Ovary (tissue), 9 donors: ENCODE results near the gene TASOR. TPM values are rescaled to one million over a fixed set of nuclear protein-coding genes. Genes with fewer than 3 reads are reported as not detected.

Experiments used
- DNase-seq, 5 donors: peaks; one replicate each; pipeline ENCODE4 v3.0.0-alpha.2; 2019 to 2020
- H3K27ac ChIP-seq, 2 donors: fragments of 200-600 bp; one replicate each; pipeline versions ENCODE4 v1.5.1 to v1.8.0; 2019 to 2022
- H3K27me3 ChIP-seq: fragments of 200-600 bp; one replicate; pipeline ENCODE4 v1.8.0; 2022
- H3K36me3 ChIP-seq: fragments of 200-600 bp; sonication (generic); one replicate; pipeline ENCODE4 v1.5.1; 2019
- H3K4me1 ChIP-seq: one replicate; pipeline ENCODE4 v1.8.1; 2013; ENCODE audit warnings: mild to moderate bottlenecking, moderate library complexity; ENCODE audit not compliant: insufficient read depth
- H3K4me3 ChIP-seq: fragments of 200-600 bp; sonication (generic); one replicate; pipeline ENCODE4 v1.5.1; 2017
- H3K9me3 ChIP-seq, 2 donors: fragments of 200-600 bp in 1 of 2; sonication (generic) in 1 of 2; one replicate each; pipeline versions ENCODE4 v1.5.1 to v1.8.1; 2013 to 2019; ENCODE audit warnings: mild to moderate bottlenecking in 1 of 2, moderate library complexity in 1 of 2
- EP300 ChIP-seq: sonication (generic); formaldehyde crosslinking; IDR thresholded peaks from one replicate; pipeline ENCODE4 v1.6.1; 2017; ENCODE audit warnings: antibody characterized with exemption
- POLR2A ChIP-seq: fragments of 450-650 bp; IDR thresholded peaks from one replicate; pipeline ENCODE4 v1.6.1; 2017; ENCODE audit warnings: antibody characterized with exemption, mild to moderate bottlenecking, moderate library complexity
- WGBS, 3 donors: extraction: QIAGEN DNeasy Blood & Tissue Kit in 1 of 3; methylation state at CpG; one replicate each; pipeline versions ENCODE4 v1.1.5 to v1.1.7; 2013 to 2017; 5-methylcytosine and 5-hydroxymethylcytosine counted together
- intact Hi-C, 4 donors: fragments of 100-400 bp; cut with DNase I; formaldehyde crosslinking; loops; one replicate each; pipeline versions ENCODE4 v1.11.0 to v1.15.1; 2022 to 2023
- polyA plus RNA-seq, 2 donors: library from polyadenylated mRNA; stranded (reverse); fragments of 200-250 nt in 1 of 2; fragments of 350-450 nt in 1 of 2; fragmentation: Illumina TruSeq in 1 of 2; extraction: RNeasy Lipid Tissue Mini Kit (QIAGEN cat#74804) in 1 of 2; gene quantifications; one replicate each; pipeline ENCODE4 v1.2.3, GENCODE V29; 2013 to 2014
- total RNA-seq, 7 donors: library from RNA; depleted of rRNA in 2 of 7; stranded (reverse); fragments of >200 nt in 2 of 7; fragmentation: NEBNext Ultra II Directional in 3 of 7; extraction: Animal tissue kit (Norgen Biotek cat#: 25700) in 3 of 7; gene quantifications; one replicate each; pipeline versions ENCODE4 v1.1.0 to v1.2.4, GENCODE V29; 2016 to 2023
- TF ChIP-seq, protein P1 (sequence below), 3 donors: fragments of 450-650 bp in 2 of 3; fragments of 200-600 bp in 1 of 3; IDR thresholded peaks; one replicate each; pipeline versions ENCODE4 v1.5.1 to v1.8.0; 2016 to 2022; ENCODE audit warnings: antibody characterized with exemption in 3 of 3, mild to moderate bottlenecking in 1 of 3
- donor health status: DM: no; HTN: no; CAD: no; lungs with moderate emphysema.
- donor health status: DM: no; HTN: no; CAD: no.
- donor health status: Bipolar disorder and iron deficiency.
- donor health status: DM: yes; HTN: yes; CAD: no.
- donor health status: DM: no; HTN: no; CAD: no.
- donor health status: DM: yes; HTN: yes; CAD: no.

Gene TASOR
- total and polyA plus RNA-seq, 9 donors = 27.3 to 95.5 (median 65.4) TPM

DNA sequence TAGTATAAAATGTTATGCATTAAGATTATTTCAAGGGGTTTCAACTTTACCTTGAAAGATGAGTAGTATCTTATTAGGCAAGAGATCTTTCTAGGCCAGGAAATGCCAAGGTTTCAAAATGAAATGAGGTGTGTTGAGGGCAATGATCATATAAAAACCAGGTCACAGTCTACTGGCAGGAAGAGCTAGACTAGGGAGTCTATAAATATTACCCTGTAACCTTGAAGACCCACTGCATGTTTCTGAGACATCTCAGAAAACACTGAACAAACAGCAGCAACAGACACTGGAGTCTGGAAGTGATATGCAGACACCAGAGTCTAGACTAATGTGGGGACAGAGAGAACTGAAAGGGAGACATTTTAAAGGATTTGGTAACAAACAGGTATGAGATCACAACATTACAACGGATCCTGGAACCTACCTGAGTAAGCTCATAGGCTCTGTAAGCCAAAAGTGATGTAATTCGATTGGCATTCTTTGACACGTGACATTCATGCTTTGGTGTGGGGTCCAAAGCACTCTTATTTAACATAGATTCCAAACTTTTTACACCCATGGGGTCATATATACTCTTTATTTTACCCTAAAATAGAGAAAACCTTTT, 15.0 kb downstream of the TASOR start:
- Histone ChIP-seq H3K4me3 (no peak overlapping the region), H3K36me3 (no peaks in the 10 kb centered on the region)
- no peak for DNase-seq

DNA sequence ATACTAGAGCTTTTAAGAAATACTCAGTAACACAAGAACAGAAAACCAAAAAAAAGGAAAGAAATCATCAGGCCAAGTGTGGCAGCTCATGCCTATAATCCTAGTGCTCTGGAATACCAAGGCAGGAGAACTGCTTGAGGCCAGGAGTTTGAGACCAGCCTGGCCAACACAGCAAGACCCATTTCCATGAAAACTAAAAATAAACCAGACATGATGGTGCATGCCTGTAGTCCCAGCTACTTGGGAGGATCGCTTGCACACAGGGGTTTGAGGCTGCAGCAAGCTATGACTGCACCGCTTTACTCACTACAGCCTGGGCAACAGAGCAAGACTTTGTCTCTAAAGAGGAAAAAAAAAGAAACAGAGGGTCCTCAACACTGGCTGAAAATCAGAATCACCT, 18.2 kb downstream of the TASOR start:
- WGBS, 3 donors = 96 to 98% (median 97%) methylated on average over 2 of the region's 2 CpGs
- Histone ChIP-seq H3K27me3 (no peaks in the 10 kb centered on the region), H3K9me3 (no peaks in the 10 kb centered on the region), H3K27ac (no peak overlapping the region), H3K4me3 (no peak overlapping the region), H3K36me3 (no peaks in the 10 kb centered on the region), H3K4me1 (no peaks in the 10 kb centered on the region)
- TF ChIP-seq, protein P1, sequence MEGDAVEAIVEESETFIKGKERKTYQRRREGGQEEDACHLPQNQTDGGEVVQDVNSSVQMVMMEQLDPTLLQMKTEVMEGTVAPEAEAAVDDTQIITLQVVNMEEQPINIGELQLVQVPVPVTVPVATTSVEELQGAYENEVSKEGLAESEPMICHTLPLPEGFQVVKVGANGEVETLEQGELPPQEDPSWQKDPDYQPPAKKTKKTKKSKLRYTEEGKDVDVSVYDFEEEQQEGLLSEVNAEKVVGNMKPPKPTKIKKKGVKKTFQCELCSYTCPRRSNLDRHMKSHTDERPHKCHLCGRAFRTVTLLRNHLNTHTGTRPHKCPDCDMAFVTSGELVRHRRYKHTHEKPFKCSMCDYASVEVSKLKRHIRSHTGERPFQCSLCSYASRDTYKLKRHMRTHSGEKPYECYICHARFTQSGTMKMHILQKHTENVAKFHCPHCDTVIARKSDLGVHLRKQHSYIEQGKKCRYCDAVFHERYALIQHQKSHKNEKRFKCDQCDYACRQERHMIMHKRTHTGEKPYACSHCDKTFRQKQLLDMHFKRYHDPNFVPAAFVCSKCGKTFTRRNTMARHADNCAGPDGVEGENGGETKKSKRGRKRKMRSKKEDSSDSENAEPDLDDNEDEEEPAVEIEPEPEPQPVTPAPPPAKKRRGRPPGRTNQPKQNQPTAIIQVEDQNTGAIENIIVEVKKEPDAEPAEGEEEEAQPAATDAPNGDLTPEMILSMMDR (IDR thresholded peaks at IDR 0.05) = no peak
- TF ChIP-seq POLR2A (no peak), EP300 (no peak)
- intact Hi-C loops = no loop called here
- DNase-seq = no peak

More for the DNA sequence above, 15.0 kb downstream of the TASOR start:
- TF ChIP-seq POLR2A (no peak), EP300 (no peak)
- TF ChIP-seq, protein P1 (IDR thresholded peaks at IDR 0.05) = no peak
- Histone ChIP-seq H3K27me3 (no peaks in the 10 kb centered on the region), H3K27ac (no peak overlapping the region), H3K4me1 (no peaks in the 10 kb centered on the region), H3K9me3 (no peaks in the 10 kb centered on the region)
- 84 to 91% (median 85%) methylated on average over 3 of the region's 3 CpGs for WGBS, 3 donors
- intact Hi-C loops = loop anchor here in 1 of 4 donors (2.0 kb wide), 1 partner anchor 57 kb away; no protein-coding TSS in a partner anchor

DNA sequence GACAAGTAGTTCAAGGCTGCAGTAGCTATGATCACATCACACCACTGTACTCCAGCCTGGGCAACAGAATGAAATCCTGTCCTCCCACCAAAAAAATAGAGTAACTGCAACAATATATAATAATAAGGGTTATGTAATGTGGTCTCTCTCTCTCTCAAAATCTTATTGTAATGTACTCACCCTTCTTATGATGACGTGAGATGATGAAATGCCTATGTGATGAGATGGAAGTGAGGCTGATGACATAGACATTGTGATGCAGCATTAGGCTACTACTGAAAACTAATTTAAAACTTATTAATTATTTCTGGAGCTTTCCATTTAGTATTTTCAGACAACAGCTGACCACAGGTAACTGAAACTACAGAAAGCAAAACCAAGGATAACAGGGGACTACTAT, 27.4 kb downstream of the TASOR start:
- H3K4me1 ChIP-seq = no peaks in the 10 kb centered on the region

DNA sequence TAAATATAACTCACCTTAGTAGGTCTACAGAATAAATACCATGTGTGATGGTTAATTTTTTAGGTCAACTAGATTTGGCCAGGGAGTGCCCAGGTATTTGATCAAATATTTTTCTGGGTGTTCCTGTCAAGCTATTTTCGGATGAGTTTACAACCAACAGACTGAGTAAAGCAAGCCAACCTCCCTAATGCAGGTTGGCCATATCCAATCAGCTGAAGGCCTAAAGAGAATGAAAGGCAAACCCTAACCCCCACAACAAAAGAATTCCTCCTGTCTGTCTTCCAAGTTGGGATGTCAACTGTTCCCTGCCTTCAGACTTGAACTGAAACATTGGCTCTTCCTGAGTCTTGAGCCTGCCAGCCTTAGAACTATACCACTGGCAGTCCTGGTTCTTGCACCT, 28.6 kb downstream of the TASOR start:
- H3K4me1 ChIP-seq = peaks cover 3% of the 10 kb centered on the region
- intact Hi-C loops = no loop called here
- 95 to 96% (median 96%) methylated on average over 1 of the region's 1 CpG for WGBS, 3 donors
- H3K36me3 ChIP-seq = no peaks in the 10 kb centered on the region
- no peak for DNase-seq
- TF ChIP-seq, protein P1 (IDR thresholded peaks at IDR 0.05) = no peak
- TF ChIP-seq EP300 = no peak
- no peak for TF ChIP-seq POLR2A
- peaks cover 0 to 3% of the 10 kb centered on the region in 2 donors for H3K9me3 ChIP-seq
- H3K27ac ChIP-seq = no peak overlapping the region
- H3K4me3 ChIP-seq = no peak overlapping the region
- H3K27me3 ChIP-seq = no peaks in the 10 kb centered on the region

More for the DNA sequence above, 27.4 kb downstream of the TASOR start:
- no peak overlapping the region for H3K4me3 ChIP-seq
- H3K36me3 ChIP-seq = no peaks in the 10 kb centered on the region
- no peak overlapping the region for H3K27ac ChIP-seq
- H3K9me3 ChIP-seq = peaks cover 0 to 3% of the 10 kb centered on the region in 2 donors
- H3K27me3 ChIP-seq = no peaks in the 10 kb centered on the region
- intact Hi-C loops = no loop called here
- no peak for DNase-seq
- WGBS, 3 donors = 88 to 100% (median 96%) methylated on average over 1 of the region's 1 CpG
- TF ChIP-seq POLR2A (no peak), EP300 (no peak)
- TF ChIP-seq, protein P1 (IDR thresholded peaks at IDR 0.05) = no peak
